PFSK-1 (cell line): Measurements from ENCODE around the gene WNT5A. TPM values are rescaled to one million over a fixed set of nuclear protein-coding genes. Genes with fewer than 3 reads are reported as not detected.

ENCODE experiments used
- FOXP2 ChIP-seq: optimal IDR thresholded peaks from 2 replicates; pipeline ENCODE3; 2011; ENCODE audit warnings: borderline replicate concordance, control low read depth, inconsistent platforms; ENCODE audit not compliant: insufficient read depth; ENCODE audit errors: extremely low read length, extremely low read depth
- POLR2AphosphoS5 ChIP-seq: IDR thresholded peaks from 2 replicates; pipeline ENCODE4 v1.6.1; 2012; ENCODE audit warnings: low read depth, mild to moderate bottlenecking, control low read depth, low read length, moderate library complexity
- SIN3A ChIP-seq: IDR thresholded peaks from 2 replicates; pipeline ENCODE4 v1.6.1; 2012; ENCODE audit warnings: mild to moderate bottlenecking, low read length, moderate library complexity, borderline replicate concordance; ENCODE audit not compliant: insufficient read depth
- TAF1 ChIP-seq: IDR thresholded peaks from 2 replicates; pipeline ENCODE4 v1.6.1; 2012; ENCODE audit warnings: low read length, control low read depth, borderline replicate concordance; ENCODE audit not compliant: insufficient read depth
- polyA plus RNA-seq: library from polyadenylated mRNA; unstranded; fragments of >200 nt; gene quantifications from one replicate; pipeline ENCODE4 v1.2.1, GENCODE V29; 2012; ENCODE audit warnings: low read depth, missing spikeins; ENCODE audit not compliant: insufficient read length
- TF ChIP-seq, protein P1 (sequence below), 2 experiments: IDR thresholded peaks; 2 replicates each; pipeline versions ENCODE4 v1.6.1 to v1.8.0; 2011 to 2012; ENCODE audit warnings: low read depth in 2 of 2, low read length in 2 of 2, control low read depth in 1 of 2, inconsistent platforms in 1 of 2, mild to moderate bottlenecking in 1 of 2, moderate library complexity in 1 of 2; ENCODE audit not compliant: insufficient read depth in 1 of 2

The WNT5A gene
- polyA plus RNA-seq = 6.0 TPM

GRCh38 chr3:55486857-55487380, at the start of gene WNT5A:
Gene WNT5A, minus strand, starts transcription at chr3:55487306. Its CDS starts 321 bp downstream, at chr3:55486985.
- TF ChIP-seq SIN3A (no peak), FOXP2 (no peak)

GRCh38 chr3:55534876-55535275, 47.8 kb upstream of the WNT5A start:
- TF ChIP-seq TAF1 (no peak), POLR2AphosphoS5 (no peak), SIN3A (no peak), FOXP2 (no peak)
- TF ChIP-seq, protein P1, sequence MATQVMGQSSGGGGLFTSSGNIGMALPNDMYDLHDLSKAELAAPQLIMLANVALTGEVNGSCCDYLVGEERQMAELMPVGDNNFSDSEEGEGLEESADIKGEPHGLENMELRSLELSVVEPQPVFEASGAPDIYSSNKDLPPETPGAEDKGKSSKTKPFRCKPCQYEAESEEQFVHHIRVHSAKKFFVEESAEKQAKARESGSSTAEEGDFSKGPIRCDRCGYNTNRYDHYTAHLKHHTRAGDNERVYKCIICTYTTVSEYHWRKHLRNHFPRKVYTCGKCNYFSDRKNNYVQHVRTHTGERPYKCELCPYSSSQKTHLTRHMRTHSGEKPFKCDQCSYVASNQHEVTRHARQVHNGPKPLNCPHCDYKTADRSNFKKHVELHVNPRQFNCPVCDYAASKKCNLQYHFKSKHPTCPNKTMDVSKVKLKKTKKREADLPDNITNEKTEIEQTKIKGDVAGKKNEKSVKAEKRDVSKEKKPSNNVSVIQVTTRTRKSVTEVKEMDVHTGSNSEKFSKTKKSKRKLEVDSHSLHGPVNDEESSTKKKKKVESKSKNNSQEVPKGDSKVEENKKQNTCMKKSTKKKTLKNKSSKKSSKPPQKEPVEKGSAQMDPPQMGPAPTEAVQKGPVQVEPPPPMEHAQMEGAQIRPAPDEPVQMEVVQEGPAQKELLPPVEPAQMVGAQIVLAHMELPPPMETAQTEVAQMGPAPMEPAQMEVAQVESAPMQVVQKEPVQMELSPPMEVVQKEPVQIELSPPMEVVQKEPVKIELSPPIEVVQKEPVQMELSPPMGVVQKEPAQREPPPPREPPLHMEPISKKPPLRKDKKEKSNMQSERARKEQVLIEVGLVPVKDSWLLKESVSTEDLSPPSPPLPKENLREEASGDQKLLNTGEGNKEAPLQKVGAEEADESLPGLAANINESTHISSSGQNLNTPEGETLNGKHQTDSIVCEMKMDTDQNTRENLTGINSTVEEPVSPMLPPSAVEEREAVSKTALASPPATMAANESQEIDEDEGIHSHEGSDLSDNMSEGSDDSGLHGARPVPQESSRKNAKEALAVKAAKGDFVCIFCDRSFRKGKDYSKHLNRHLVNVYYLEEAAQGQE (IDR thresholded peaks at IDR 0.05; ENCODE audit: insufficient read depth in 1 of 2, low read depth in 2 of 2, low read length in 2 of 2) = no peak

DNA sequence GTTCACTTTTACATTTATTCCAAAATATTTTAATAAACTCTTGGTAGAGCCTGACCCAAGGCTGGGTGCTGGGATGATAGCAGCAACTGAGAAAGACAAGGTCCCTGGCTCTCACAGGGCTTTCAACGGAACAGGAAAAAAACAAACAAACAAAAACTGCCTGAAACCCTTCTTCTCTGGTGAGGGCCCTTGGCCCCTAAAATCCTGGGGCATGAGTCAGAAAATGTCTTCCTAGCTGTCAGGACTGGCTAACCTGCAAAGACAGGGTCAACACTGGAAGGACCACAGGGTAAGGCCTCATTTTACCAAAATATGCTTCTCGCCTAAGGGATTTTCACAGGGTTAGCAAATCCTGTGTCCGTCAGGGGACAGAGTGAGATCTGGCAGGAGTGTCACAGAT, 45.7 kb upstream of the WNT5A start:
- TF ChIP-seq FOXP2 (no peak), SIN3A (no peak), POLR2AphosphoS5 (no peak)
- TF ChIP-seq, protein P1 (IDR thresholded peaks at IDR 0.05; ENCODE audit: insufficient read depth in 1 of 2, low read depth in 2 of 2, low read length in 2 of 2) = no peak

GRCh38 chr3:55531321-55531720, 44.2 kb upstream of the WNT5A start:
- TF ChIP-seq, protein P1 (IDR thresholded peaks at IDR 0.05; ENCODE audit: insufficient read depth in 1 of 2, low read depth in 2 of 2, low read length in 2 of 2) = no peak
- no peak for TF ChIP-seq FOXP2
- no peak for TF ChIP-seq POLR2AphosphoS5
- TF ChIP-seq TAF1 = no peak
- no peak for TF ChIP-seq SIN3A

DNA sequence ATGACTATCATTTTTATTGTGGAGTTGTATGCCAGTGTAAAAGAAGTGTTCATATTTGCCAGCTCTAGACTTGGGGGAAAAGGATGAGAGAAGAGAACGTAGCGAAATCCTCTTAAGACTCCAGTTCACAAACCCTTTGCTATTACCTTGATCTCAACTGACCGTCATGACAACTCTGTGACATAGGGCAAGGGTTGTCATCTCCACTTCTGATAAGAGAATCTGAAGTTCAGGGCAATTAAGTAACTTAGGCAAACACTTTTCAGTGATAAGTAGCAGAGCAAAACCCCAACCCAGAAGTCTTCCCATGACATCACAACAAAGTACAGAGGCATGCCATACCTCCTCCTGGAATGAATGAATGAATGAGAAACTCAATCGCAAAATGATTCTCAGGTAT, 40.3 kb upstream of the WNT5A start:
- TF ChIP-seq, protein P1 (IDR thresholded peaks at IDR 0.05; ENCODE audit: insufficient read depth in 1 of 2, low read depth in 2 of 2, low read length in 2 of 2) = no peak
- no peak for TF ChIP-seq SIN3A
- no peak for TF ChIP-seq POLR2AphosphoS5
- no peak for TF ChIP-seq FOXP2
- TF ChIP-seq TAF1 = no peak
